OCI-LY3 (cell line): ENCODE measurements around the gene DNMBP.
"Not testable (repeated sequence)": the region's sequence is repeated elsewhere in the genome, so short reads cannot be mapped to it uniquely, and the experiment has no call there.

Experiments
- H2AFZ ChIP-seq: fragments of 200-600, 300-600 bp; shearing (Covaris generic); 2 replicates; pipeline ENCODE4 v1.6.0; 2014; ENCODE audit warnings: antibody characterized with exemption, low read depth, low read length
- H3K27ac ChIP-seq: fragments of 200-600, 300-600 bp; sonication (generic); 2 replicates; pipeline ENCODE4 v1.5.1; 2014; ENCODE audit warnings: mild to moderate bottlenecking, low read length, moderate library complexity, mixed read lengths
- H3K27me3 ChIP-seq: fragments of 200-600, 300-600 bp; sonication (generic); 2 replicates; pipeline ENCODE4 v1.6.1; 2014; ENCODE audit warnings: low read depth, low read length, mixed read lengths
- H3K36me3 ChIP-seq: fragments of 200-600, 300-600 bp; sonication (generic); replicated peaks from 2 replicates; pipeline ENCODE3; 2014; ENCODE audit warnings: low read depth, low read length, mixed read lengths
- H3K4me1 ChIP-seq: fragments of 300-600, 200-600 bp; sonication (generic); 2 replicates; pipeline ENCODE4 v1.6.1; 2014; ENCODE audit warnings: low read length, mixed read lengths
- H3K4me2 ChIP-seq: fragments of 200-600, 300-600 bp; sonication (generic); 2 replicates; pipeline ENCODE4 v1.6.1; 2014; ENCODE audit warnings: low read length, mixed read lengths
- H3K4me3 ChIP-seq: fragments of 300-600, 200-600 bp; sonication (generic); 2 replicates; pipeline ENCODE4 v1.5.1; 2014; ENCODE audit warnings: antibody characterized with exemption, mild to moderate bottlenecking, low read length, moderate library complexity
- H3K79me2 ChIP-seq: fragments of 300-600, 200-600 bp; shearing (Covaris generic); 2 replicates; pipeline ENCODE4 v1.6.1; 2014; ENCODE audit warnings: mild to moderate bottlenecking, low read length, mixed read lengths
- H3K9ac ChIP-seq: fragments of 300-600, 200-600 bp; shearing (Covaris generic); 2 replicates; pipeline ENCODE4 v1.6.0; 2014; ENCODE audit warnings: mild to moderate bottlenecking, low read length, moderate library complexity
- H3K9me3 ChIP-seq: fragments of 200-600, 300-600 bp; shearing (Covaris generic); 2 replicates; pipeline ENCODE4 v1.6.1; 2014; ENCODE audit warnings: low read length, mixed read lengths; ENCODE audit not compliant: insufficient read depth
- H4K20me1 ChIP-seq: fragments of 200-600, 300-600 bp; sonication (generic); 2 replicates; pipeline ENCODE4 v1.6.1; 2016; ENCODE audit warnings: low read length, mixed read lengths; ENCODE audit not compliant: insufficient read depth
- EZH2phosphoT487 ChIP-seq: fragments of 200-600 bp; shearing (Covaris generic); IDR thresholded peaks from 2 replicates; pipeline ENCODE4 v1.6.1; 2018; ENCODE audit warnings: antibody characterized with exemption, mixed run types, low read depth
- TF ChIP-seq, protein P1 (sequence below): fragments of 200-600, 300-600 bp; sonication (generic); IDR thresholded peaks from 2 replicates; pipeline ENCODE4 v1.5.1; 2014; ENCODE audit warnings: antibody characterized with exemption, low read length, low read depth

DNMBP gene

DNA sequence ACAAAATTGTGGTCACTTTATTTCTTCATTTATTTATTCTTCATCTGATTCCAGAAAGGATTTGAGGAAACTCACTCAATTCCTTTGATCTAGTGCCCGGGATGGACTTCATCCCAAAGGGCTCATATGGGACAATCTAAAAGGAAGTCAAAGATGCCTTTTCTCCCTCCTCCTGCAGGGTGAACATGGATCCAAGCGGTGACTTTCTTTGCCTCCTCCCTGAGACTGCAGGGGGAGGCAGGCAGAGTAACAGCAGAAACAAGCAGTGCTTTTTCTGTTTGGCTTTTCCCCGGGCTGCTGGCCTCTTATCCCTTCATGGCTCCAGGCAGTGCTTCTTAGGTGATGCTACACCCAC, 10.0 kb upstream of the DNMBP start:
- Histone ChIP-seq H3K9me3 (no peaks in the 10 kb centered on the region), H4K20me1 (no peaks in the 10 kb centered on the region), H3K4me2 (no peak overlapping the region), H3K36me3 (no peaks in the 10 kb centered on the region), H3K9ac (no peak overlapping the region), H3K27me3 (no peaks in the 10 kb centered on the region), H3K27ac (no peak overlapping the region), H3K4me1 (peaks cover 7% of the 10 kb centered on the region), H3K4me3 (no peak overlapping the region), H2AFZ (no peak overlapping the region), H3K79me2 (no peaks in the 10 kb centered on the region)
- TF ChIP-seq, protein P1, sequence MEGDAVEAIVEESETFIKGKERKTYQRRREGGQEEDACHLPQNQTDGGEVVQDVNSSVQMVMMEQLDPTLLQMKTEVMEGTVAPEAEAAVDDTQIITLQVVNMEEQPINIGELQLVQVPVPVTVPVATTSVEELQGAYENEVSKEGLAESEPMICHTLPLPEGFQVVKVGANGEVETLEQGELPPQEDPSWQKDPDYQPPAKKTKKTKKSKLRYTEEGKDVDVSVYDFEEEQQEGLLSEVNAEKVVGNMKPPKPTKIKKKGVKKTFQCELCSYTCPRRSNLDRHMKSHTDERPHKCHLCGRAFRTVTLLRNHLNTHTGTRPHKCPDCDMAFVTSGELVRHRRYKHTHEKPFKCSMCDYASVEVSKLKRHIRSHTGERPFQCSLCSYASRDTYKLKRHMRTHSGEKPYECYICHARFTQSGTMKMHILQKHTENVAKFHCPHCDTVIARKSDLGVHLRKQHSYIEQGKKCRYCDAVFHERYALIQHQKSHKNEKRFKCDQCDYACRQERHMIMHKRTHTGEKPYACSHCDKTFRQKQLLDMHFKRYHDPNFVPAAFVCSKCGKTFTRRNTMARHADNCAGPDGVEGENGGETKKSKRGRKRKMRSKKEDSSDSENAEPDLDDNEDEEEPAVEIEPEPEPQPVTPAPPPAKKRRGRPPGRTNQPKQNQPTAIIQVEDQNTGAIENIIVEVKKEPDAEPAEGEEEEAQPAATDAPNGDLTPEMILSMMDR = no peak
- no peak for TF ChIP-seq EZH2phosphoT487

DNA sequence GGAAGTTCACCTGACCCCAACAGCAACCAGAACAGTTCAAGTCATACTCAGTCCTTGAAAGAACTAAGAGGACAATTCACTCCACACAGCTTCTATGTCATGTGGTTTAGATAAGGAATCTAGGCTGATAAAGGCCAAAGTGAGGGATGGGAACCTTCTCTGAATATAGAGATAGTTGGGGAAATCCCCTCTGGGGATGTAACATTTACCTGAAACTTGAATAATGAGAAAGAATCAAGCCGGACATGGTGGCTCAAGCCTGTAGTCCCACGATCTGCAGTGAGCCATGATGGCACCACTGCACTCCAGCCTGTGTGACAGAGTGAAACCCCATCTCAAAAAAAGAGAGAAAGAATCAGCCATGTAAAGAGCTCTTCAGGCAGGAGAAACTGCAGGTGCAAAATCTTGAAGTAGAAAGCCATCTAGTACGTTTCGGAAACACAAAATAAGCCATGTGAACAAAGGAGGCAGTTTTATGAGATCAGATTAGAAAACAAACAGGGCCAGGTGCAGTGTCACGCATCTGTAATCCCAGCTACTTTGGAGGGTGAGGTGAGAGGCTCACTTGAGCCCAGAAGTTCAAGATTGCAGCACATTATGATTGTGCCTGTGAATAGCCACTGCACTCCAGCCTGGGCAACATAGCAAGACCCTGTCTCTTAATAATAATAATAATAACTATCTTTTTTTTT, 4.5 kb upstream of the DNMBP start:
- Histone ChIP-seq H2AFZ (no peak overlapping the region), H3K27me3 (peaks cover 2% of the 10 kb centered on the region), H3K79me2 (no peaks in the 10 kb centered on the region), H3K9me3 (no peaks in the 10 kb centered on the region), H4K20me1 (no peaks in the 10 kb centered on the region), H3K4me3 (no peak overlapping the region), H3K36me3 (no peaks in the 10 kb centered on the region), H3K4me1 (peaks cover 10% of the 10 kb centered on the region), H3K9ac (no peak overlapping the region), H3K4me2 (peak overlapping the region; percentile 48), H3K27ac (no peak overlapping the region)
- TF ChIP-seq, protein P1 = no peak
- TF ChIP-seq EZH2phosphoT487 = no peak

DNA sequence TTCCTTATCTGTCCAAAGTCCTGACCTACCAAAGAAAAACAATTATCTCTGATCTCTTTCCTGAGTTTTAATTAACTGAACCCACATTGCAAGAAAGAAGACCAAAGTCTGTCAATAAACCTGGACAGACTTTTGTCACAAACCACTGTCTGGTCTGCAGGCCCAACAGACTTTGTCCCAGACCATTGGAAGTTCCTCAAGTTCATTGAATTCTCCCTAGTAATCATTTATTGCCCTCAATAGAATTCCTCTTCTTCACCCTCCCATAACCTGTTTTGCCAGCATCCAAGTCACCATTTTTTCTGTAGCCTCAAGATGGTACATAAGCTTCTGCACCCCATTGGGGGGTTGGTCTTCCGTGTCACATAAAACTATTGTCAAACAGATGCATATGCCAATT, 3.9 kb upstream of the DNMBP start:
- Histone ChIP-seq H3K4me1 (peaks cover 15% of the 10 kb centered on the region), H4K20me1 (no peaks in the 10 kb centered on the region), H3K27ac (no peak overlapping the region), H3K9ac (no peak overlapping the region), H3K9me3 (no peaks in the 10 kb centered on the region), H3K27me3 (peaks cover 8% of the 10 kb centered on the region), H3K4me3 (no peak overlapping the region), H2AFZ (no peak overlapping the region), H3K79me2 (no peaks in the 10 kb centered on the region), H3K36me3 (no peaks in the 10 kb centered on the region), H3K4me2 (peak overlapping the region; percentile 48; the same call in 1 of the 2 replicates)
- TF ChIP-seq, protein P1 = no peak
- TF ChIP-seq EZH2phosphoT487 = no peak

DNA sequence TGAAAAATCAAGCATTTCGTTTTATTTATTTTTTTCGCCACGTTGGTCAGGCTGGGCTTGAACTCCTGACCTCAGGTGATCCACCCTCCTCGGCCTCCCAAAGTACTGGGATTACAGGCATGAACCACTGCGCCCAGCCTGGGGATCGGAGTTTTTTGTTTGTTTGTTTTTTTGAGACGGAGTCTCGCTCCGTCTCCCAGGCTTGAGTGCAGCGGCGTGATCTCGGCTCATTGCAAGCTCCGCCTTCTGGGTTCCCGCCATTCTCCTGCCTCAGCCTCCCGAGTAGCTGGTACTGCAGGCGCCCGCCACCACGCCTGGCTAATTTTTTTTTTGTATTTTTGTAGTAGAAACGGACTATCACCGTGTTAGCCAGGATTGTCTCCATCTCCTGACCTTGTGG, 2.2 kb upstream of the DNMBP start:
- H3K4me2 ChIP-seq, H4K20me1 ChIP-seq, H3K4me3 ChIP-seq, H2AFZ ChIP-seq, H3K9ac ChIP-seq, H3K27ac ChIP-seq, H3K36me3 ChIP-seq, H3K9me3 ChIP-seq, H3K79me2 ChIP-seq: not testable (repeated sequence)
- Histone ChIP-seq H3K4me1 (peaks cover 23% of the 10 kb centered on the region), H3K27me3 (peaks cover 23% of the 10 kb centered on the region)
